ENCODE results near the gene FLII. TPM values are rescaled to one million over a fixed set of nuclear protein-coding genes. Genes with fewer than 3 reads are reported as not detected.

FLII gene
- total RNA-seq, 2 experiments from 2014 or later: 155 to 219 TPM

- H3K4me3 ChIP-seq (ENCODE audit: low read depth, low read length, poor library complexity, severe bottlenecking): no peak overlapping the region
- no peak for TF ChIP-seq EZH2phosphoT487 (IDR thresholded peaks at IDR 0.05; ENCODE audit: borderline replicate concordance, low read depth, low read length)
- TF ChIP-seq CTCF (conservative IDR thresholded peaks at IDR 0.05; ENCODE audit: low read length): no peak
- BruUV-seq (replicated peaks): no TSS peak
- no peak overlapping the region for H2AFZ ChIP-seq (ENCODE audit: low read length)
- DNase-seq (ENCODE audit: low spot score): no peak
- no peak overlapping the region for H3K4me2 ChIP-seq (ENCODE audit: low read length)
- H3K9me3 ChIP-seq (ENCODE audit: low read length): no peaks in the 10 kb centered on the region
- no peaks in the 10 kb centered on the region for H3K4me1 ChIP-seq (ENCODE audit: insufficient read depth, low read length, poor library complexity, severe bottlenecking)
- POLR2A ChIA-PET: no interaction called here
- H3K9me2 ChIP-seq (ENCODE audit: insufficient read depth, low read length): no peaks in the 10 kb centered on the region
- CTCF ChIA-PET (ENCODE audit: unreplicated experiment): no interaction called here
- H4K20me1 ChIP-seq (ENCODE audit: insufficient read depth, low read length): no peaks in the 10 kb centered on the region
- intact Hi-C loops (cut with micrococcal nuclease; ENCODE audit: unreplicated experiment): no loop called here
- H3K79me2 ChIP-seq (ENCODE audit: insufficient read depth, low read depth, low read length): no peaks in the 10 kb centered on the region
- no peaks in the 10 kb centered on the region; the same call in 1 of the 2 replicates for H3K36me3 ChIP-seq (ENCODE audit: insufficient read depth, low read length)
- no peak overlapping the region for H3K27ac ChIP-seq (ENCODE audit: low read depth, low read length, poor library complexity, severe bottlenecking)
Observed at GRCh38 chr17:18235743-18236256, 22.7 kb downstream of the FLII start.

- H3K4me1 ChIP-seq (ENCODE audit: insufficient read depth, low read length, poor library complexity, severe bottlenecking): no peaks in the 10 kb centered on the region
- no peak overlapping the region for H2AFZ ChIP-seq (ENCODE audit: low read length)
- no peaks in the 10 kb centered on the region for H3K79me2 ChIP-seq (ENCODE audit: insufficient read depth, low read depth, low read length)
- BruUV-seq (replicated peaks): no TSS peak
- ChIA-PET POLR2A (no interaction called here), CTCF (ENCODE audit: unreplicated experiment) (no interaction called here)
- no peak overlapping the region for H3K27ac ChIP-seq (ENCODE audit: low read depth, low read length, poor library complexity, severe bottlenecking)
- DNase-seq (ENCODE audit: low spot score): no peak
- no peaks in the 10 kb centered on the region for H3K9me2 ChIP-seq (ENCODE audit: insufficient read depth, low read length)
- no peak overlapping the region for H3K4me2 ChIP-seq (ENCODE audit: low read length)
- H3K9me3 ChIP-seq (ENCODE audit: low read length): no peaks in the 10 kb centered on the region
- no peaks in the 10 kb centered on the region; the same call in 1 of the 2 replicates for H3K36me3 ChIP-seq (ENCODE audit: insufficient read depth, low read length)
- no peaks in the 10 kb centered on the region for H4K20me1 ChIP-seq (ENCODE audit: insufficient read depth, low read length)
- intact Hi-C loops (cut with micrococcal nuclease; ENCODE audit: unreplicated experiment): no loop called here
- H3K4me3 ChIP-seq (ENCODE audit: low read depth, low read length, poor library complexity, severe bottlenecking): no peak overlapping the region
- TF ChIP-seq CTCF (conservative IDR thresholded peaks at IDR 0.05; ENCODE audit: low read length) (no peak), EZH2phosphoT487 (IDR thresholded peaks at IDR 0.05; ENCODE audit: borderline replicate concordance, low read depth, low read length) (no peak)
Observed at GRCh38 chr17:18234853-18235380, 23.6 kb downstream of the FLII start.

GRCh38 chr17:18233803-18234518 is 24.6 kb downstream of the FLII start:
- Histone ChIP-seq H3K4me3 (ENCODE audit: low read depth, low read length, poor library complexity, severe bottlenecking) (no peak overlapping the region), H3K9me3 (ENCODE audit: low read length) (no peaks in the 10 kb centered on the region), H3K9me2 (ENCODE audit: insufficient read depth, low read length) (no peaks in the 10 kb centered on the region), H3K36me3 (ENCODE audit: insufficient read depth, low read length) (no peaks in the 10 kb centered on the region; the same call in 1 of the 2 replicates), H3K4me2 (ENCODE audit: low read length) (no peak overlapping the region), H3K4me1 (ENCODE audit: insufficient read depth, low read length, poor library complexity, severe bottlenecking) (no peaks in the 10 kb centered on the region), H2AFZ (ENCODE audit: low read length) (no peak overlapping the region), H4K20me1 (ENCODE audit: insufficient read depth, low read length) (no peaks in the 10 kb centered on the region), H3K79me2 (ENCODE audit: insufficient read depth, low read depth, low read length) (no peaks in the 10 kb centered on the region), H3K27ac (ENCODE audit: low read depth, low read length, poor library complexity, severe bottlenecking) (no peak overlapping the region)
- no peak for DNase-seq (ENCODE audit: low spot score)
- no peak for TF ChIP-seq EZH2phosphoT487 (IDR thresholded peaks at IDR 0.05; ENCODE audit: borderline replicate concordance, low read depth, low read length)
- intact Hi-C loops (cut with micrococcal nuclease; ENCODE audit: unreplicated experiment): no loop called here
- POLR2A ChIA-PET: no interaction called here
- BruUV-seq (replicated peaks): no TSS peak
- CTCF ChIA-PET (ENCODE audit: unreplicated experiment): no interaction called here
